ENCODE measurements around the gene GPR143.

Gene GPR143

DNA sequence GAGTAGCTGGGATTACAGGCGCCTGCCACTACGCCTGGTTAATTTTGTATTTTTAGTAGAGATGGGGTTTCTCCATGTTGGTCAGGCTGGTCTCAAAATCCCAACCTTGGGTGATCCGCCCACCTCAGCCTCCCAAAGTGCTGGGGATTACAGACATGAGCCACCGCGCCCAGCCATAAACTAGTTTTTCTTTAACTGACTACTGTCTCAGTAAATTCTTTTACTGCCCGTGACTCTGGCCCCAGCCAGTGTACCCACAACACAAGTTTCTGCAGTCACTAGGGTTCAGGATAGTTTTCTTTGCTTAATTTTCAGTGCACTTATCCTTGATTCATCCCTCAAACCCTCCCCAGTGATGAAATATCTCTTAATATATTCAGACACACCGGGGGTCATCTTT, 28.8 kb upstream of the GPR143 start:
- TF ChIP-seq, protein P1, sequence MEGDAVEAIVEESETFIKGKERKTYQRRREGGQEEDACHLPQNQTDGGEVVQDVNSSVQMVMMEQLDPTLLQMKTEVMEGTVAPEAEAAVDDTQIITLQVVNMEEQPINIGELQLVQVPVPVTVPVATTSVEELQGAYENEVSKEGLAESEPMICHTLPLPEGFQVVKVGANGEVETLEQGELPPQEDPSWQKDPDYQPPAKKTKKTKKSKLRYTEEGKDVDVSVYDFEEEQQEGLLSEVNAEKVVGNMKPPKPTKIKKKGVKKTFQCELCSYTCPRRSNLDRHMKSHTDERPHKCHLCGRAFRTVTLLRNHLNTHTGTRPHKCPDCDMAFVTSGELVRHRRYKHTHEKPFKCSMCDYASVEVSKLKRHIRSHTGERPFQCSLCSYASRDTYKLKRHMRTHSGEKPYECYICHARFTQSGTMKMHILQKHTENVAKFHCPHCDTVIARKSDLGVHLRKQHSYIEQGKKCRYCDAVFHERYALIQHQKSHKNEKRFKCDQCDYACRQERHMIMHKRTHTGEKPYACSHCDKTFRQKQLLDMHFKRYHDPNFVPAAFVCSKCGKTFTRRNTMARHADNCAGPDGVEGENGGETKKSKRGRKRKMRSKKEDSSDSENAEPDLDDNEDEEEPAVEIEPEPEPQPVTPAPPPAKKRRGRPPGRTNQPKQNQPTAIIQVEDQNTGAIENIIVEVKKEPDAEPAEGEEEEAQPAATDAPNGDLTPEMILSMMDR (IDR thresholded peaks at IDR 0.05; ENCODE audit: insufficient read depth, missing control alignments) = no peak
- DNase-seq (ENCODE audit: insufficient read length, low spot score) = no peak
- no peak for FAIRE-seq

DNA sequence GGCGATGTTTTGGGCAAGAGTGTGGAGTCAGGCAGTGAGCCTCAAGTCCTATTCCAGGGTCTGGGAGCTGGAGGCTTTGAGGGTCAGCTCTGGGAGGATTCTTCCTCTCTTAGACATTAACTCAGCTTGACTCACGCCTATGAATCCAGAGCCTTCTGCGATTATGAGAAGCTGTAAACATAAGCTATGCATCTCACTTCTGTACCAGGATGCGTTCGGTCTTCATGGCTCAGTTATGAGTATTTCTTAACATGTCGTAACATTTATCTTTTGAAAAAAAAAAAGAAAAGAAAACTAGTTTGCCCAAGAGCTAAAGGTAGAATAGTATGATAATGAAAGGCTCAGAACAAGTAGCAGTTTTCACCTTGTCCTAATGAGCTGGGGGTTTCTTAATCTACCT, 25.2 kb upstream of the GPR143 start:
- FAIRE-seq (no peak), DNase-seq (ENCODE audit: insufficient read length, low spot score) (no peak)
- TF ChIP-seq, protein P1 (IDR thresholded peaks at IDR 0.05; ENCODE audit: insufficient read depth, missing control alignments) = no peak

DNA sequence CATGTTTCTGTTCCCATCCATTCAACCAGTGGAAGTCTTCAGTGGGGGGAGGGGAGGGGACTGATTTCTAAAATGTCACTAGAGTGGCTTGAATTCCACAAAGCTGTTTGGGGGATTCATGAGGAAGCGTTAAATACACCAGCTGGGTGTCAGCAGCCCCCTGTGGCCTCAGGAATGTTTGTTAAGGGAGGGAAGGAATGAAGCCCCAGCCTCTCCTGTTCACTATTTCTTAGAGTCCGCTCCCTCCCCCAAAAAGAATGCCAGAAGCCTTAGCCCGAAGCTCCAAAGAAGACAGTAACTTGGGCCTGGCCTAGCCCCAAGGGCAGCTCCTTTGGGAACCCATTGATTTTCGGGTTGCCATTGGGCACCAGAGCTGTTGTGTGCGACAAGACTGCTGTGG, 23.9 kb upstream of the GPR143 start:
- no peak for FAIRE-seq
- no peak for DNase-seq (ENCODE audit: insufficient read length, low spot score)
- TF ChIP-seq, protein P1 (IDR thresholded peaks at IDR 0.05; ENCODE audit: insufficient read depth, missing control alignments) = no peak

DNA sequence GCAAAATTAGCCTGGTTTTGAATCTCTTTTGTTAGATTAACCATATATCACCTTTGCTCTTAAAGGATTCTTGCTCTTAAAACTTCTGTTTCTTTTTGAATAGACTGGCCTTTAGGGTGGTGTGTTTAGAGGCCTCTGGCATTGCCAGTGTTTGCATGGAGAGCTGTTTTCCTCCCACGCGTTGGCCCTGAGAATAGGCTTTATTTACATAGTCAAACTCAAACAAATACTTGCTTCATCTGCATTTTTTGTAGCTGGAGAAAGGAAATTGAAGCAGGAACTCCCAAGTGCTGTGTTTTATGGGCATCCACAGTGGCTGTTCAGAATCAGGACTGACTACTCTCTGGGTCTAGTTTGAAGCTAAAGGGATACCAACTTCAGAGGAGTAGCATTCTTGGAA, 23.3 kb upstream of the GPR143 start:
- TF ChIP-seq, protein P1 (IDR thresholded peaks at IDR 0.05; ENCODE audit: insufficient read depth, missing control alignments) = no peak
- FAIRE-seq (no peak), DNase-seq (ENCODE audit: insufficient read length, low spot score) (no peak)

DNA sequence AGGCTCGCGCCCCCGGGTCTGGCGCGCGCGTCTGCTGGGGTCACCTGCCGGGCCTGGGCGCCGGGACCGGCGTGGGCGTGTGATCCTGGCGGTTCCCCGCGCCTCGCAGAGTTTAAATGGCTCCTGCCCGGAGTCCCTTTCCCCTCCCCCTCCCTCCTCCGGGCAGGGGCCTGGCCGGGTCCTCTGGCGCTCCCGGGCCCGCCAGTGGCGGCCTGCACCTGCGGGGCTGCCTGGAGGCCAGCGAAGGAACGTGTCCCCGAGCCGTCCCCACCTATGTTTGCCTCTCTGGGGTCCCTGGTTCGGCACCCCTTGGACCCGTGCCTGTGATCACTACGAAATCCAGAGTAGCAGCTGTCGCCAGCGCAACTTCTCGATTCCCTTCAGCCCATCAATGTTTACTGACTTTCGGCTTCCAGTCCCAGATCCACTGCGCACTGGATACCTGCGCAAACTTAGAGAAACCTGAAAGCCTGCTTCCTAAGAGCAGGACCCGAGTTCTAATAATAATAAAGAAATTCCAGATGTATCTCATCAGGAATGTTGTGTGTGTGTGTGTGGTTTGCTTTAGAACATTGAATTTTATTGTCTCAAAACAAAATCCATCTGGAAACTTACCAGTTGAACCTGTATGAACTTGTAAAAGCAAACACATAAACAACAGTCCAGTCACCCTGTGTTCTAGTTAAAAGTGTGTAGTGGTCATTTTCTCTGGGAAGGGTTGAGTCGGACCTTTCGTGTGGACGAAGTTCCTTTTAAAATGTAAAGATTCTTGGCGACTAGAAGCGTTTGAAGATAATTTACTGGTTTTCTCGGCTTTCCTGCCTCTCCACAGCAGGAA, 21.4 kb upstream of the GPR143 start:
- FAIRE-seq = no peak
- TF ChIP-seq, protein P1 (IDR thresholded peaks at IDR 0.05; ENCODE audit: insufficient read depth, missing control alignments) = no peak
- no peak for DNase-seq (ENCODE audit: insufficient read length, low spot score)

DNA sequence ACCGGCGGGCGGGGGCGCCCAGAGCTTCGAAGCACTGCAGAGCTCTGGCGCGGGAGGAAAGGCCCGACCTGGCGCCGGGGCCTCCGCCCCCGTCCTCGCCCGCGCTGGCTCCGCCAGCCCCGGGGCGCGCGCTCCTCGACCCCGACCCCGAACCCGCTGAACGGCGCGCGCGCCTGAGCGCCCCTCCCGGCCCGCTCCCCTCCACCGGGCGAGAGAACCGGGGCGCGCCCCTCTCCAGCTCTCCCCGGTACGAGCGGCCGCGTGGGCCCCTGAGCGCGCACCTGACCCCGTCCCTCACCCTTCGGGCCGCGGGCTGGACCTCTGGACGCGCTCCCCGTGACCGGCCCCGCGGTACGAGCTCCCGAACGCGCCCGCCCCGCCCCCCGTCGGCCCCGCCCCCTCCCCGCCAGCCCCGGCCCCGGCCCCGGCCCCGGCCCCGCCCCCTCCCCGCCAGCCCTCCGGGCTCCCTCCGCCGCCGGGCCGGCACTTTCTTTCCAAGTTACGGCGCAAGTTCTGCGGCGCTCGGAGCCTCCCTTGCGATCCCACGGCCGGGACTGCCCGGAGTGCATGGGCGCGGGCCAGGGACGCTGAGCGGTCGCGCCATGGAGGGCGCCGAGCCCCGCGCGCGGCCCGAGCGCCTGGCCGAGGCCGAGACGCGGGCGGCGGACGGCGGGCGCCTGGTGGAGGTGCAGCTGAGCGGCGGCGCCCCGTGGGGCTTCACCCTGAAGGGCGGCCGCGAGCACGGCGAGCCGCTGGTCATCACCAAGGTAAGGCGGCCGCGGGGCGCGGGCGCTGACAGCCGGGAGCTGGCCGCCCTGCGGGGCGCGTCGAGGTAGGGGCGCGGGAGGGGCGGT, 20.5 kb upstream of the GPR143 start, which contains the start of gene SHROOM2:
SHROOM2 (plus strand) TSS at position 486 of the 854 bp plus-strand sequence; CDS start at position 603, 117 bp downstream.
- DNase-seq (ENCODE audit: insufficient read length, low spot score) = no peak
- TF ChIP-seq, protein P1 (IDR thresholded peaks at IDR 0.05; ENCODE audit: insufficient read depth, missing control alignments) = no peak

More for the DNA sequence above, 20.5 kb upstream of the GPR143 start, which contains the start of gene SHROOM2:
- no peak for FAIRE-seq
